ENCODE results near the gene TMEM126A.
"Not testable (repeated sequence)": the region's sequence is repeated elsewhere in the genome, so short reads cannot be mapped to it uniquely, and the experiment has no call there.

DNA sequence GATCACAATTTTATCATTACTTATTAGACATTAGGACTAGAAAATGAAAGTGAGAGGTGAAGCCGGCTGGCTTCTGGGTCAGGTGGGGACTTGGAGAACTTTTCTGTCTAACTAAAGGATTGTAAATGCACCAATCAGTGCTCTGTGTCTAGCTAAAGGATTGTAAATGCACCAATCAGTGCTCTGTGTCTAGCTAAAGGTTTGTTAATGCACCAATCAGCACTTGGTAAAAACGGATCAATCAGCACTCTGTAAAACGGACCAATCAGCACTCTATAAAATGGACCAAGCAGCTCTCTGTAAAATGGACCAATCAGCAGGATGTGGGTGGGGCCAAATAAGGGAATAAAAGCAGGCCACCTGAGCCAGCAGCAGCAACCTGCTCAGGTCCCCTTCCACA lies 41.5 kb upstream of the TMEM126A start:
- TF ChIP-seq, protein P1, sequence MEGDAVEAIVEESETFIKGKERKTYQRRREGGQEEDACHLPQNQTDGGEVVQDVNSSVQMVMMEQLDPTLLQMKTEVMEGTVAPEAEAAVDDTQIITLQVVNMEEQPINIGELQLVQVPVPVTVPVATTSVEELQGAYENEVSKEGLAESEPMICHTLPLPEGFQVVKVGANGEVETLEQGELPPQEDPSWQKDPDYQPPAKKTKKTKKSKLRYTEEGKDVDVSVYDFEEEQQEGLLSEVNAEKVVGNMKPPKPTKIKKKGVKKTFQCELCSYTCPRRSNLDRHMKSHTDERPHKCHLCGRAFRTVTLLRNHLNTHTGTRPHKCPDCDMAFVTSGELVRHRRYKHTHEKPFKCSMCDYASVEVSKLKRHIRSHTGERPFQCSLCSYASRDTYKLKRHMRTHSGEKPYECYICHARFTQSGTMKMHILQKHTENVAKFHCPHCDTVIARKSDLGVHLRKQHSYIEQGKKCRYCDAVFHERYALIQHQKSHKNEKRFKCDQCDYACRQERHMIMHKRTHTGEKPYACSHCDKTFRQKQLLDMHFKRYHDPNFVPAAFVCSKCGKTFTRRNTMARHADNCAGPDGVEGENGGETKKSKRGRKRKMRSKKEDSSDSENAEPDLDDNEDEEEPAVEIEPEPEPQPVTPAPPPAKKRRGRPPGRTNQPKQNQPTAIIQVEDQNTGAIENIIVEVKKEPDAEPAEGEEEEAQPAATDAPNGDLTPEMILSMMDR (IDR thresholded peaks at IDR 0.05): not testable (repeated sequence)
- TF ChIP-seq POLR2A (IDR thresholded peaks at IDR 0.05): not testable (repeated sequence)

Data from uterus (tissue), 2 donors.